NCI-H2227 (cell line): ENCODE data around the gene FAM9C.
"Not testable (repeated sequence)": the region's sequence is repeated elsewhere in the genome, so short reads cannot be mapped to it uniquely, and the experiment has no call there.

Experiments used
- DNase-seq: peaks from one replicate; lab custom pipeline; 2025; ENCODE audit not compliant: unreplicated experiment; lab: John Stamatoyannopoulos, UW

Gene FAM9C

DNA sequence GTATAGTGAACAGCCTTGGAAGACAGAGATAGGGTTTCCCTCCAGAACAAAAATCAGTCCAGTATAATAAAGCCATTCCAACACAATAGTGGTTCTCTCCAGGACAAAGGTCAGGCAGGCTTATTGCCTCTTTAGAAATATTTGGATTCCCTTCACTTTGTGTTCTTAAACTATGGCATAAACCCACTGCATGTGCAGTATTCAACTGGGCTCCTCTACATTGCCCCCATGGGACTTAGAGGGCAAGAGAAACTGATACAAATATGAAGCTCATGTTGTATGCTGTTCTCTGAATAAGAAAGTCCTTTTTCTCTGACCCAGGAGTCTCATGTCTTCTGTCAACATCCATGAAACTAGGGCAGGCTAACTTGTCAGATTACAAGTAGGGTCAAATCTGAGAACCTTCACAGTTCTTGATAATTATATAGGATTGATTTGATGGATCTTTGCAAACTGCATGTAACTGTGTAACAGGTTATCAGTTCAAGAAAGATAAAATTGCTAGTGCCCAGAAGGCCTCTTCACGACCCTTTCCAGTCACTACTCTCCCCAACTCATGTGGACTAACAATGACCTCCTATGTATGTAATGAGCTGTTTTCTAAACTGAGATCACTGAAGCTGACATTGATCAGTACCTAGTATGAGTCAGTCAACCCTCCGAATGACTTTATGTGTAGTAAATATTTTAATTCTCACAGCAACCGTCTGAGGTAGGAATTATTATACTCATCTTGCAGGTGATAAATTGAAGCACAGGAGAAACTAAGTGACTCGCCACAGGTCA is 31.9 kb upstream of the FAM9C start:
- DNase-seq, result no peak

DNA sequence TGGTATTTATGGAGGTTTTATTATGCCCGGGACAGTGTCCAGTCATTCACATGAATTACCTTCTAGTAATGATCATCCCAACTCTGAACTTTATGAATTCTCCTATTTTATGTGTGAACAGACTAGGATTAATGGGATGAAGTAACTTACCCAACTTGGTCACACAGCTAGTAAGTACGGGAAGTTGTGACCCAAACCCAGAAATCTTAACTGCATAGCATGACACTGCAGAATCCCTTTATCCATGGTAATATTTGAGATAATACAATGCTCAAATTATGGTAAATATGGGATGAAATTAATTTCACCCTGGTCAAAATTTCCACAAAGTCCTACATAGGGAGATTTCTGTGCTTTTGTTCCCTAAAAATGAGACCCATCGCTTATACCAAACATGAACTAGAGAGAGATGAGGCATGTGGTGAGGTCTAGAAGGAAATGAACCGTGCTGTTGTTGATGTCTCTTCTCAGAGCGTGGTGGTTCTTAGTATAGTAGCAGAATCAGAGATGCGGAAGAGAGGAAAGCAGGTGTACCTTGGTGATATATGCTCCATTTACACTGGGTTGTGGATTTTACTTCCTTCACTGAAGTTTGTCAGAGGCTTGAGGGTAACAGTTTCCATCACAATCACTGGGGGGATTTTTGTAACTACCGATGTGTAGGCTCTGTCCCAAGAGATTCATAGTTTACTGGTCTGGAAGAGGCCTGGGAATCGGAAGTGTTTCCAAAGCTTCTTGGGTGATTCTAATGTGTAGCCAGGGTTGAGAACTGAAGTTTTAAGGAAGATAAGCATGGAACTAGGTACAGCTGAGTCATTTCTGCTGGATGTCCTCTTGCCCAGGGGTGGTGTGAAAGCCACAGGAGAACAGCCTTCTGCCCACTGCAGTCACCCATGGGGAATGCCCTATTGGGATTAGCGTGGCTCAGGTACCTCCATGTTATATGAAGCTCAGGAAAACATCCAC is 30.2 kb upstream of the FAM9C start:
- no peak for DNase-seq

DNA sequence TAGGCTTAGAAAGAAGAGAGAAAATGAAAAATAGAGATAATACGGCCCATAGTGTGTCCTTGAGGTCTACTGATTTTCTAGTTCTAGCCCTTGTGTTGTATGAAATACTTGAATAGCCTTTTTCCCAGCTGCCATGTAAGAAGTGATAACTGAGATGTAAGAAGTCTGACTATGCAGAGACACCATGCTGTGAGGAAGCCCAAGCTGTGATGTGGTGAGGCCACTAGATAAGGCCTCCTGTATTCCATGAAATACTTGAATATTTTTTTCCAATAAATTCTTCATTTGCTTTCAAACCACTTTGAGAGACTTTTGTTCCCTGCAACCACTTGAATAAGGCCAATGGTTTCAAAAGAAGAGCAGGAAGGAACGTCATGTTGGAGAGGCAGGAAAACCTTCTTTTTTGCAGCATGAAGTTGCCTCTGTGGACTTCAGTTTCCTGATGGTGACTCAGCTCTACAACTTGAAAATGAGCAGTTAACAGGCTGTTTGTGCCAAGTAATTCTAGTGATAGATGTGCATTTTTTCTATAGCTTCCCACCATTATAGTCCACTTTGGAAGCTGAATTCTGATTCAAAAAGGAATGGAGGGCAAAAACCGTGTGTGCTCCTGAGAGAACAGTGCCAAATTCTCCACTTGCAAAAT is 25.5 kb upstream of the FAM9C start:
- DNase-seq, result no peak

- DNase-seq, result no peak
Measured at GRCh38 chrX:13068651-13069050, 24.2 kb upstream of the FAM9C start.

DNA sequence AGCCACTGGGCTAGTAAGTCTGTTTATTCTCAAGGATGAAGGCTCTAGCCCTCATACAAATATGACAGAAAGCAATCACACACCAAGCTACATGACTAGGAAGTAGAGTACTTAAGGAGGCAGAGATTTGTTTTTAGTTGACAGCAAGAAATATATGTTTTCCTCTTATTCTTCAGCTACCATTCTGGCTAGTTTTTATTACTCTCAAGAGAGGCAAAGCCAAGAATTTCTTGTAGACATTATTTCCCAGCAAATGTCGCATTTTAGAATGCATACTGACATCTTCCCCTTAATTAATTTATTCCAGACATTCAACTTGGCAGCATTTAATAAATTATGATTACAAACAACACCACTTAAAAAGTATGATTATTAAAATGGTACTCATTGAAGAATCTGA is 23.4 kb upstream of the FAM9C start:
- no peak for DNase-seq

DNA sequence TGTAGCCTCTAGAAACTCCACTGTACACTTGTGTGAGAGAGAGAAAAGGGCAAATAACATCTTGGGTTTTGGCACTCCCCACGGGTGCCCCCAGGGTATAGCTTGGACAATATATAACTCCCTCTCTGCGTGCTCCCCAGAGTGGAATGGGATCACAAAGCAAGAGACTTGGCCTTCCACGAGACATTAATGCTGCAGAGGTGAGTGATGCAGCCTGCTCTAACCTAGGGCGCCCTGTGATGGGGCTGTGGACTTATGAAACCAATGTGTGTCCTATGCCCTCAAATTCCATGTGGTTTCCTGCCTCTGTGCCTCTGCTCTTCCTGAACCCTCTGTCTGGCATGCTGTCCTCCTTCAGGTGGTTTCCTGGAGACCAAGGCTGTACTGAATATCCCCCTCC is 22.0 kb upstream of the FAM9C start:
- DNase-seq, result no peak

DNA sequence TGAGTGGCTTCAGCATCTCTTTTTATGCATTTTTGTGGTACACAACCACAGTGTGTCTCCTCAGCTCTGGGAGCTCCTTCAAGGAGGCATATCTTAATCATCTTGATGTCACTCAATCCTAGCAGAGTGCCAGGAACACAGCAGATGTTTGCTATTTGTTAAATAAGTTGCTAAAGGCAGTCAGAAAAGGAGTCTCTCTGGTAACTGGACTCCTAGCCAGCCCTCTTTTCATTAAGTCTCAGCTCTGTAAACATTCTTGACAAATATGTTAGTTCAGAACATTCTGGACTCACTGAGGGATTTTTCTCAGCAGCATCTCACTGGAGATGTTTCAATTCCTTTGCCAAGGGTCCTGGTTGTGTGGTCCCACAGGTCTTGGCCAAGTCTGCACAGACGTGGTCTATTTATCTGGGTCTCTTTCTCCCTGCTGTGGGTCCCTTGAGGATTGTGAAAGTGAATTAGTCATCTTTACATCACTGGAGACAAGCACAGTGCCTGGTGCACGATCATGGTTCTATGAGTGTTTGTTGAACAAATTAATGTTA is 20.3 kb upstream of the FAM9C start:
- no peak for DNase-seq

DNA sequence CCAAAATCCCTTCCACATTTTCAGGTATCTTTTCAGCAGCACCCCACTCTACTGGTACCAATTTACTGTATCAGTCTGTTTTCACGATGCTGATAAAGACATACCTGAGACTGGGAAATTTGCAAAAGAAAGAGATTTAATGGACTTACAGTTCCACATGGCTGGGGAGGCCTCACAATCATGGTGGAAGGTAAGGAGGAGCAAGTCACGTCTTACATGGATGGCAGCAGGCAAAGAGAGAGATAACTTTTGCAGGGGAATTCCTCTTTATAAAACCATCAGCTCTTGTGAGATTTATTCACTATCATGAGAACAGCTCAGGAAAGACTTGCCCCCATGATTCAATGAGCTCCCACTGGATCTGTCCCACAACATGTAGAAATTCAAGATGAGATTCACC is 18.7 kb upstream of the FAM9C start:
- DNase-seq, result not testable (repeated sequence)

- DNase-seq, result not testable (repeated sequence)
Measured at GRCh38 chrX:13062331-13062730, 17.9 kb upstream of the FAM9C start.

GRCh38 chrX:13061215-13061708 is 16.8 kb upstream of the FAM9C start:
- DNase-seq, result not testable (repeated sequence)

DNA sequence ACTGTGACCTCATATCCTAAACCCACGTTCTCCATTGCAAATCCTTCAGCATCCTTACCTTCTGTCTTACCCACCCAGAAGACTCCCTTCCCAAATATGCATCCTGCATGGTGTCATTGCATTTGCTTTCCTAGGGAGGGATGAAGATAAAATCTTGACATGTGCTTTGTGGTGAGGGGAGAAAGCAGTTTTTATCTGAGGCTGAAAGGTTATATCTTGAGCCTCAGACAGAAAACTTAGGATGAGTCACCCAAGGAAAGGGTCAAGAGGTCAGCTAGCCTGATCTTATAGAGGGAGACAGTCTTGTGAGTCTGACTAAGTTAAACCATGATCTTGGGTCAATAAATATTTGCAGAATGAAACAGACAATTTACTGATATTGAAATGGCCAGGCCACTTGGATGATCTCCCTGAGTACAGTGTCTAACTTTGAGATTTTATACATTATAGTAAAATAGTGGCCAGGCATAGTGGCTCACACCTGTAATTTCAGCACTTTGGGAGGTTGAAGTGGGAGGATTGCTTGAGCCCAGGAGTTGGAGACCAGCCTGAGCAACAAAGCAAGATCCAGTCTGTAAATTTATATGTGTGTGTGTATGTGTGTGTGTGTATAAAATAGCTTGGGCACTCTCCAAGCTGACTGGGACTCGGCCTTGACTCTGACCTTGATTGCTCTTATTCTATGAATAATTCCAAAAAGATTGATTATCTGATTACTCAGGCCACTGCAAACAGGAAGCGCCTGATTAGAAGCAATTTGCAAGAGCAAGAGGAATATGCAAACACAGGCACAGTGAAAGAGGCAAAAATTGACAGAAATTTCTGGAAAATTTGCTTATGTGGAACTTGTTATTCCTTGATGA is 15.4 kb upstream of the FAM9C start:
- DNase-seq, result no peak

DNA sequence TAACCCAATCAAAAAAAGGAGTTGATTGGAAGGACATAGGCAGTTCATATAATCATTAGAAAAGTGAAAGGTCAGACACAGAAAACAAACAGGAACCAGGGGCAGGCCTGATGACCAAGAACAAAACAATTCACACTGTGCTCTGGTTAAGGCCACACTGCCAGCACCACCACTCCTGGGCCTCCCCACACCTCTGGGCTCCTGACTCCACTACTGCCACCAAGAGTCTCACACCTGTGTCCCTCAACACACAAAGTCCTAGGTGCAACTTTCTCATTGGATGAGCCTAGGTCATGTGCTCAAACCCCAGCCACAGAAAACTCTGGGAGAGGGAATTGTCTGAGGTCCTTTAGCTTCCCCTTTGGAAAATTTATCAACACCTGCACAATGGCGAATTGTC is 11.1 kb upstream of the FAM9C start:
- no peak for DNase-seq

DNA sequence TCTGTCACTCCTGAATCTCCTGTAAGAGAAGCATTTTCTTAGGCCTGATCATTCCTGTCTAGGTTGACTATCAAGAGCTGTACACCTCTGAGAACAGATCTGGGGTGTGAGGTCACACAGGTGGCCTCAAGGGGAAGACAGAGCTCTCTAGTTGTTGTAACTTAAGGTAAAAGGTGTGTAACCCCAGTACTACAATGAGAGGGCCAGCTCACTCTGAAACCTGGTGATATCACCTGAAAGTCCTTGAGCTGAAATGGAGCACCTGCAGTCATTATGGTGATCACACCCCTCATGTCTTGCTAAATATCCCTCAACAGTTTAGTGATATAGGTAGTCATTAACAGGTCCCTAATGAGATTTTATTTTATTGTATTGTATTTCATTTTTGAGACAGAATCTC is 8.8 kb upstream of the FAM9C start:
- no peak for DNase-seq

GRCh38 chrX:13051529-13052172 is 7.2 kb upstream of the FAM9C start:
- DNase-seq, result no peak

GRCh38 chrX:13051167-13051528 is 6.7 kb upstream of the FAM9C start:
- DNase-seq, result no peak

DNA sequence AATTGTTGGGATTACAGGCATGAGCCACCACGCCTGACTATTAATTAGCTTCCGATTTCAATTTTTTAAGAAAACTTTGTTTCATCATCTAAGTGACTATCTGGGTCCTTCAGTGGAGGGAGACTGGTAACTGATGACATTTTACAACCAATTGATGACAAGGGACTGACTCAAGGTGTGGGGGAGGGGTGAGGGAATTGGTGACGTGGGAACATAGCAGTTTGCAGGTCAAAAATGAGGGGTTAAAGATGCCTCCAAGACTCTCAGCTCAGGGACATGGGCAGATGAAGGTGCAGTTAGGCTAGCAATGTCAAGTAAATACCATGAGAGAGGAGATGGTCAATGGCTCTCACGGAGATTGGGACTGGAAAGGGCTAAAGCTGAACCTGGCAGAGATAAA is 5.7 kb upstream of the FAM9C start:
- no peak for DNase-seq

- DNase-seq, result no peak
Measured at GRCh38 chrX:13048280-13048679, 3.9 kb upstream of the FAM9C start.

GRCh38 chrX:13047759-13048158 is 3.3 kb upstream of the FAM9C start:
- no peak for DNase-seq

DNA sequence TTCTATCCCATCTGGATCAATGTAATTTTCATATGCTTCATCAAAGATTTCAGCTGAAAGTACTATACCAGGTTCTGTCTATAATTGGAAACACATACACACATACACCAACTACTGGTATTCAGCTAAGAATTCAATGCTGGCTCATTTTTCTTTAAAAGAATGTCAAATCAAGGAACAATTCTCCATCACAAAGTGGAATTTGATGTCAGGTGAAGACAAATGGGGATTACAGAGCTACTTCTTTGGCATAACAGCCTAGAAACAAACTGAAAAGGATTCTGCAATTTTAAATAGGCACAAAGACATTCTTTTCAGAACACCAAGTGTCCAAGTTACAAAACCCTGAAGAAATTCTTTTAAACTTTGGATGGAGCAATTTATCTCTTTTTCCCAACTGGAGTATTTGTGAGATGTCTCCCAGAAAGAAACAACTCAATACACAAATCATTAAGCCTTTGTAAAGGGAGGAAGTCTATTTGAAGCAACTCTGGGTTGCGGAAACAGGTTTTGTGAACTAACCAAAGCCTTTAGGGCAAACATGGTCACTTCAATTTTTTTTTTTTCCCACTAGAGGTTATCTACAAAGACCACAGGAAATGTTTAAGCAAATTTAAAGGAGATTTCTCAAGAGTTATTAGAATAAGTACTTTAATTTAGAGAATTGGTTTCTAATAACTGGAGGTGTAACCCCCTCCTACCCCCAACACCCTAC is 1.9 kb upstream of the FAM9C start:
- DNase-seq, result no peak
